Measurements from ENCODE around the gene ALDH3B1. TPM values are rescaled to one million over a fixed set of nuclear protein-coding genes. Genes with fewer than 3 reads are reported as not detected.
A peak's percentile ranks its signal among the peaks of the same experiment; 100 is the strongest.

ALDH3B1 gene
- total and polyA plus RNA-seq, 10 of the 15 experiments (the other 5 are each of a cell fraction or from before 2014, with no cell fraction given): 0.03 to 0.37 (median 0.17) TPM; not detected in 3

DNA sequence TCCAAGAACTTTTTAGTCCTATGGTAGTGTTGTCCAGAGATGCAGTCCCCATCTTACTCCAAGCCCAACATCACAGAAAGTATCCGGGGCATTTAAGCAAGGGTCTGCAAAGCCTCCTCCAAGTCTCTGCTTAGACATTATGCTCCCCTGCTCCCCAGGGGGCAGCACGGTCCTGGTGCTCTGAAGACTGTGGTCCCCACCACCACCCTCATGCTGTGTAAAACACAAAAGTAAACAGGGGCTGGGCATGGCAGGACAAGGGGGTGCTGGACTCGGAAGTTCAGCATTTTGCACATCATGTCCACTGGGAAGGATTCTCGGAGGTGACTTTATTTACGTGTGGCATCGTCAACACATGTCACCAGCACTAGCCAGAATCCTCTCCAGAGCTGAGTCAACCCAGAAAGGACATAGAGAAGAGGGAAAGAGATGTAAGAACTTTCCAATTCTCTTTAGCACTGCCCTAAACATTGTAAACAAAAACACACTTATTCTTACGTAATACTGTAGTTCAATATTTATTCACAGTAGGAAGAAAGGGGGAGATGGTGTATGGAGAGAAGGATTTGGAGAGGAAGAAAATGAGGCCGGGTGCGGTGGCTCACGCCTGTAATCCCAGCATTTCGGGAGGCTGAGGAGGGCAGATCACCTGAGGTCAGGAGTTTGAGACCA is 66.4 kb downstream of the ALDH3B1 start:
- no peak overlapping the region for H3K27ac ChIP-seq (ENCODE audit: control insufficient read depth, insufficient read depth)
- POLR2A ChIA-PET: no interaction called here

More for the DNA sequence above, 66.4 kb downstream of the ALDH3B1 start:
- Histone ChIP-seq H3K79me2 (ENCODE audit: control insufficient read depth, insufficient read depth, low read length) (no peaks in the 10 kb centered on the region), H3K9ac (ENCODE audit: control insufficient read depth, insufficient read depth, low read length) (no peak overlapping the region), H3K9me3 (replicated peaks; ENCODE audit: control insufficient read depth, insufficient read depth, low read length) (no peaks in the 10 kb centered on the region), H3K27me3 (replicated peaks in 1 of 2; ENCODE audit: control insufficient read depth in 2 of 2, insufficient read depth in 2 of 2, low read length in 1 of 2) (no peaks in the 10 kb centered on the region), H2AFZ (ENCODE audit: control insufficient read depth, low read depth, low read length) (no peak overlapping the region), H3K4me3 (no peak overlapping the region), H3K4me1 (ENCODE audit: control insufficient read depth, insufficient read depth, low read length) (peaks cover 3% of the 10 kb centered on the region; the same call in 1 of the 2 replicates), H4K20me1 (ENCODE audit: control insufficient read depth, insufficient read depth) (no peaks in the 10 kb centered on the region), H3K36me3 (ENCODE audit: control insufficient read depth in 2 of 2, insufficient read depth in 2 of 2, low read length in 1 of 2) (peaks cover 15 to 27% of the 10 kb centered on the region in 2 experiments), H3K4me2 (ENCODE audit: control insufficient read depth, insufficient read depth) (no peak overlapping the region)
- ChIA-PET SMC1A (ENCODE audit: uncharacterized antibody, unreplicated experiment) (interaction anchor here (0.6 to 2.5 kb wide), 4 partner anchors 20 to 45 kb away, joined by 3 to 15 read pairs (median 4); partner anchors contain the start of gene TCIRG1), CTCF (interaction anchor here (0.6 to 1.5 kb wide), 6 partner anchors 17 to 220 kb away, joined by 3 to 4 read pairs (median 3); no protein-coding TSS in a partner anchor), RAD21 (ENCODE audit: unreplicated experiment) (interaction anchor here (1.4 kb wide), 1 partner anchor 130 kb away, joined by 3 read pairs; no protein-coding TSS in a partner anchor)
- in situ Hi-C loops (cut with MboI) (no loop called here), intact Hi-C loops (cut with micrococcal nuclease; ENCODE audit: unreplicated experiment) (loop anchor here (2.0 kb wide), 1 partner anchor 42 kb away; no protein-coding TSS in a partner anchor)
- no TSS peak for BruUV-seq (replicated peaks)
- DNase-seq (ENCODE audit: low read depth, low spot score) (no peak), FAIRE-seq (no peak), ATAC-seq (0 out of 3 replicates have a peak, but pooled peaks have one; percentile 21)
- peak; percentile 39; the same call in 1 of the 2 replicates for TF ChIP-seq RAD21 (IDR thresholded peaks at IDR 0.05; ENCODE audit: insufficient read depth, low read depth, low read length)
- TF ChIP-seq CTCF (IDR thresholded peaks at IDR 0.05 in 2 of 3, conservative IDR thresholded peaks at IDR 0.05 in 1 of 3; ENCODE audit: control insufficient read depth in 2 of 3, extremely low read depth in 1 of 3, insufficient read depth in 1 of 3, low read depth in 3 of 3, low read length in 3 of 3): peak; percentile 18 to 31 (median 27); a peak in 4 of 6 replicates
- TF ChIP-seq, protein P1, sequence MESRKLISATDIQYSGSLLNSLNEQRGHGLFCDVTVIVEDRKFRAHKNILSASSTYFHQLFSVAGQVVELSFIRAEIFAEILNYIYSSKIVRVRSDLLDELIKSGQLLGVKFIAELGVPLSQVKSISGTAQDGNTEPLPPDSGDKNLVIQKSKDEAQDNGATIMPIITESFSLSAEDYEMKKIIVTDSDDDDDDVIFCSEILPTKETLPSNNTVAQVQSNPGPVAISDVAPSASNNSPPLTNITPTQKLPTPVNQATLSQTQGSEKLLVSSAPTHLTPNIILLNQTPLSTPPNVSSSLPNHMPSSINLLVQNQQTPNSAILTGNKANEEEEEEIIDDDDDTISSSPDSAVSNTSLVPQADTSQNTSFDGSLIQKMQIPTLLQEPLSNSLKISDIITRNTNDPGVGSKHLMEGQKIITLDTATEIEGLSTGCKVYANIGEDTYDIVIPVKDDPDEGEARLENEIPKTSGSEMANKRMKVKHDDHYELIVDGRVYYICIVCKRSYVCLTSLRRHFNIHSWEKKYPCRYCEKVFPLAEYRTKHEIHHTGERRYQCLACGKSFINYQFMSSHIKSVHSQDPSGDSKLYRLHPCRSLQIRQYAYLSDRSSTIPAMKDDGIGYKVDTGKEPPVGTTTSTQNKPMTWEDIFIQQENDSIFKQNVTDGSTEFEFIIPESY (IDR thresholded peaks at IDR 0.05): no peak
- 85% methylated on average over 11 of the region's 11 CpGs for WGBS (ENCODE audit: insufficient coverage, insufficient replicate concordance, low lambda C conversion rate, missing lambda C conversion rate)
